ENCODE results near the gene SKA1. TPM values are rescaled to one million over a fixed set of nuclear protein-coding genes. Genes with fewer than 3 reads are reported as not detected.
"Not testable (repeated sequence)": the region's sequence is repeated elsewhere in the genome, so short reads cannot be mapped to it uniquely, and the experiment has no call there.

Gene SKA1
- total and polyA plus RNA-seq, 2 experiments from 2014 or later = 4.0 to 5.5 TPM

DNA sequence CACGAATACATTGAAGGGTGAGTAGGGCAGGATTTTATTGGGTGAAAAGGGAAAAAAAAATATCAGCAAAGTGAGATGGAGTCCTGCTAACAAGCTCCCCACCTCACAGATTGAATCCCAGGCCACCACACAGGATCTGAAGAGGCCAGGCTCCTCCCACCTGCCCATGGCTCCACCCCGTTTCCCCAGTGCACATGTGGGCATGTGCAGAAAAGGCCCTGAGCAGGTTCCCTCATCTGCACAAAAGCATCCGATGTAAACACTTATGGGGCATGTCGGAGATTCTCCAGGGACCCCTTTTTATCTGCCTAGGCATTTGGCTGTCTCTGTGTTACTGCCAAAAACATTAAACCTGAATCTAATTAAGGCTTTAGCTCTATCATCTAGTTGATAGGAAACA is 35.2 kb downstream of the SKA1 start:
- WGBS (ENCODE audit: low lambda C conversion rate, missing lambda C conversion rate) = 67% methylated on average over 4 of the region's 4 CpGs
- Histone ChIP-seq H3K9me3 (ENCODE audit: low read depth) (no peaks in the 10 kb centered on the region), H3K4me3 (no peak overlapping the region), H3K9me2 (replicated peaks; ENCODE audit: insufficient read depth) (no peaks in the 10 kb centered on the region), H3K4me1 (ENCODE audit: insufficient read depth) (peaks cover 16% of the 10 kb centered on the region), H3K79me2 (no peaks in the 10 kb centered on the region), H2AFZ (no peak overlapping the region), H3K27ac (no peak overlapping the region), H3K27me3 (no peaks in the 10 kb centered on the region), H3K36me3 (replicated peaks; ENCODE audit: insufficient read depth, low read depth) (no peaks in the 10 kb centered on the region), H3K4me2 (no peak overlapping the region), H4K20me1 (ENCODE audit: insufficient read depth, poor library complexity, severe bottlenecking) (no peaks in the 10 kb centered on the region)
- no peak for TF ChIP-seq EZH2phosphoT487 (IDR thresholded peaks at IDR 0.05; ENCODE audit: low read depth, severe bottlenecking, unreplicated experiment)
- no peak for TF ChIP-seq CTCF (IDR thresholded peaks at IDR 0.05; ENCODE audit: poor library complexity)
- TF ChIP-seq EZH2 (IDR thresholded peaks at IDR 0.05; ENCODE audit: borderline replicate concordance) = no peak
- DNase-seq (ENCODE audit: low spot score) = no peak

DNA sequence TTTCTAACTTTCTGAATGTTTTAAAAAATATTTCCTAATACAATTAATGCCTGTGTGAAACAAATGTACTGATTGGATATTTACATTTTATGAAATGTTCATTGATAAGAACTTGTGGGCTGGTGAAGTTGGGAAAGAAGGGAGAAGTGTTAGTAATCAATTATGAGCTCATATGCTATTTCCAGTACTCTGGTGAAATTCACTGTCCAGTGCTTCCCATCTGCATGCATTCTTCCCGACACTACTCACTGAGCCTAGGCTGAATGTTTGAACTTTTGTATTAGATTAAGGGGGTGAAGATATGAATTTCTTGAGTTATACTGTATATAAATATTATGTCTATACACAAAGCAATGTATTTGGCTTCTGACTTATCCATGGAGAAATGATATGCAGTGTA is 36.0 kb downstream of the SKA1 start:
- no peaks in the 10 kb centered on the region for H3K9me2 ChIP-seq (replicated peaks; ENCODE audit: insufficient read depth)
- H3K36me3 ChIP-seq (replicated peaks; ENCODE audit: insufficient read depth, low read depth) = no peaks in the 10 kb centered on the region
- no peak for DNase-seq (ENCODE audit: low spot score)
- H3K4me2 ChIP-seq = no peak overlapping the region
- TF ChIP-seq EZH2 (IDR thresholded peaks at IDR 0.05; ENCODE audit: borderline replicate concordance) (no peak), EZH2phosphoT487 (IDR thresholded peaks at IDR 0.05; ENCODE audit: low read depth, severe bottlenecking, unreplicated experiment) (no peak), CTCF (IDR thresholded peaks at IDR 0.05; ENCODE audit: poor library complexity) (no peak)
- no peaks in the 10 kb centered on the region for H3K9me3 ChIP-seq (ENCODE audit: low read depth)
- H3K27ac ChIP-seq = no peak overlapping the region
- H3K79me2 ChIP-seq = no peaks in the 10 kb centered on the region
- H3K27me3 ChIP-seq = no peaks in the 10 kb centered on the region
- WGBS (ENCODE audit: low lambda C conversion rate, missing lambda C conversion rate) = 66% methylated on average over 1 of the region's 1 CpG
- no peaks in the 10 kb centered on the region for H4K20me1 ChIP-seq (ENCODE audit: insufficient read depth, poor library complexity, severe bottlenecking)
- H2AFZ ChIP-seq = no peak overlapping the region
- H3K4me1 ChIP-seq (ENCODE audit: insufficient read depth) = peaks cover 8% of the 10 kb centered on the region
- no peak overlapping the region for H3K4me3 ChIP-seq

- H3K27ac ChIP-seq; H3K4me3 ChIP-seq; H2AFZ ChIP-seq; H3K36me3 ChIP-seq (replicated peaks; ENCODE audit: insufficient read depth, low read depth); H3K79me2 ChIP-seq; H3K4me1 ChIP-seq (ENCODE audit: insufficient read depth); H3K9me3 ChIP-seq (ENCODE audit: low read depth); H4K20me1 ChIP-seq (ENCODE audit: insufficient read depth, poor library complexity, severe bottlenecking); H3K27me3 ChIP-seq; DNase-seq (ENCODE audit: low spot score); H3K4me2 ChIP-seq; H3K9me2 ChIP-seq (replicated peaks; ENCODE audit: insufficient read depth): not testable (repeated sequence)
- 70% methylated on average over 3 of the region's 3 CpGs for WGBS (ENCODE audit: low lambda C conversion rate, missing lambda C conversion rate)
Observed at GRCh38 chr18:50416832-50417231, 42.0 kb downstream of the SKA1 start.

GRCh38 chr18:50417705-50418104 is 42.9 kb downstream of the SKA1 start:
- H3K4me1 ChIP-seq (ENCODE audit: insufficient read depth); H4K20me1 ChIP-seq (ENCODE audit: insufficient read depth, poor library complexity, severe bottlenecking); DNase-seq (ENCODE audit: low spot score); H3K4me3 ChIP-seq; H3K9me3 ChIP-seq (ENCODE audit: low read depth); H3K27ac ChIP-seq; H3K4me2 ChIP-seq; H3K27me3 ChIP-seq; H3K79me2 ChIP-seq; H3K36me3 ChIP-seq (replicated peaks; ENCODE audit: insufficient read depth, low read depth); H3K9me2 ChIP-seq (replicated peaks; ENCODE audit: insufficient read depth); H2AFZ ChIP-seq: not testable (repeated sequence)
- 98% methylated on average over 7 of the region's 21 CpGs for WGBS (ENCODE audit: low lambda C conversion rate, missing lambda C conversion rate)

DNA sequence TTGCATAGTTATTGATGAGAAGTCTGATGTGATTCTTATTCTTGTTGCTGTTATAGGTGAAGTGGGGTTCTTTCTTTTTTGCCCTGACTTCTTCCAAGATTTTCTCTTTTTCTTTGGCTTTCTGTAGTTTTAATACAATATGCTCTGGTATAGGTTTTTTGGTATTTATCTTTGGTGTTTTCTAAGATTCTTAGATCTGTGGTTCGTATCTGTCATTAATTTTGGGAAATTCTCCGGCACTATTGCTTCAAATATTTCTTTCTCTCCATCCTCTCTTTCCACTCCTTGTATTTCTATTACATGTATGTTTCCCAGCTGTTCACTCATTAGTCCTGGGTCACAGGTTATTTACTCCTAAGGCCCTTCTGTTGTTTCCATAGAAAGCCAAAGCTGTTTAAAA is 43.8 kb downstream of the SKA1 start:
- Histone ChIP-seq H3K9me3 (ENCODE audit: low read depth) (peaks cover 6% of the 10 kb centered on the region), H3K79me2 (no peaks in the 10 kb centered on the region), H4K20me1 (ENCODE audit: insufficient read depth, poor library complexity, severe bottlenecking) (no peaks in the 10 kb centered on the region), H3K4me2 (no peak overlapping the region), H3K4me1 (ENCODE audit: insufficient read depth) (no peaks in the 10 kb centered on the region), H3K27me3 (no peaks in the 10 kb centered on the region), H3K36me3 (replicated peaks; ENCODE audit: insufficient read depth, low read depth) (no peaks in the 10 kb centered on the region), H3K27ac (no peak overlapping the region), H2AFZ (no peak overlapping the region), H3K4me3 (no peak overlapping the region), H3K9me2 (replicated peaks; ENCODE audit: insufficient read depth) (no peaks in the 10 kb centered on the region)
- 91% methylated on average over 2 of the region's 2 CpGs for WGBS (ENCODE audit: low lambda C conversion rate, missing lambda C conversion rate)
- no peak for DNase-seq (ENCODE audit: low spot score)
- TF ChIP-seq EZH2phosphoT487 (IDR thresholded peaks at IDR 0.05; ENCODE audit: low read depth, severe bottlenecking, unreplicated experiment) (no peak), EZH2 (IDR thresholded peaks at IDR 0.05; ENCODE audit: borderline replicate concordance) (no peak), CTCF (IDR thresholded peaks at IDR 0.05; ENCODE audit: poor library complexity) (no peak)

Measured in hepatocyte (in vitro differentiated cells).